DMS79 treated with DMSO at 0.1 percent for 48 hours (cell line): ENCODE measurements around the gene SURF4.

ENCODE experiments used
- DNase-seq: peaks from one replicate; lab custom pipeline; 2025; lab: John Stamatoyannopoulos, UW

SURF4 gene

DNA sequence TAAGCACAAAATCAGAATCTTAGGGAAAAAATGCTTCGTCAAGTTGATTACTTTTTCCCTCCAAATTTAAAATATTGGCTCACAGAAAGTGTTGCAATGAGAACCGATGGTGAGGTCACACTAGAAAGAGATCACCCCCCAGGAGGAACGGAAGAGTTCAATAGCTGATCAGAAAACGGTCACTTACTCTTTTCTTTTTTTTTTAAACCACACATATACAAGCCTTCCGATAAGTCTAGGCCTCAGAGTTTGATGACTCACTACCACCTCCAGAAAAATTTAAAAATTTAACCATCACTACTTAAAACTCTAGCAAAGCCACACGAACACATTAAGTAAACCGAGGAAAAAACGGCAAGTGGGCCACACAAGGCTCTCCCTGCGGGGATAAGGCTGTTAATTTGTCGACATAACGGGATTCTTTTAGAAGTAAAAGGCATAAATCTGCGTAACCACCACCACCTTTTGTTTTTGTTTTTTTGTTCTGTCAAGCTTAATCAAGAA is 1.2 kb downstream of the SURF4 start:
- DNase-seq, result no peak

DNA sequence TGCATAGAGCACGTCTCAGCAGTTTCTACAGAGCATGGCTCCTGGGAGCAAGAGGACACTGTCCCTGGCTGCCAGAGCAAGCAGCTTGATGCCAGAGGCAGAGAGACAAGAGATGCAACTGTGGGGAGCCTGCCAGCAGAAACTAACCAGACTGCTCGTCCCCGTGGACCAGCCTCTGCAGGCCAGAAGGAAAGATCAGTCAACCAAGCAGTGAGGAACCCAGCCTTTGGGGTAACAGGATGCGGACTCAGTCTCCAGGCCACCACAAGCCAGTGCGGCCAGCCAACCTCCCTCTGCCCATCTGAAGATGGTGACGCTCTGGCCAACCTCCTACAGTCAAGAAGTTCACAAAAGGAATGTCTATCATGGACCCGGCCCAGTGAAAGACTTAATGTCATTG is 3.7 kb downstream of the SURF4 start:
- no peak for DNase-seq

DNA sequence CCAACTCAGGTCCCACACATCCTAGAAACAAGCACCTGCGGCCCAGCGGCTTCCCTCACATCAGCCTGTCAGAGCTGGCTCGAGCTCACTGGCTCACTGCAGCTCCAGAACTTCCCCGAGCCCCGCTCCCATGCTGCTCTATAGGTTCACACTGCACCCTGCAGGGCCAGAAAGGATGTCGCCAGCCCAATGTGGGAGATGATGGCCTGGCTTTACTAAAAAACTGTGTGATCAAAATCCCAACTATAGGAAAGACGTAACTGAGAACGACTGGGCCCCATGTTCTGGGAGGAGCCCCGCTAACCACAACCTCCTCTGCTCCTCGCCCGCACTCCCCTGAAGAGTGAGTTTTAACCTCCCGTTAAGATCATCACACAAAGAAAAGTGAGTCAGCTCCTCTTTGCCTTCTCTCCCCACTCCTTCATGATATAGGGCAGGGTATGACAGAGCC is 4.6 kb downstream of the SURF4 start:
- no peak for DNase-seq

DNA sequence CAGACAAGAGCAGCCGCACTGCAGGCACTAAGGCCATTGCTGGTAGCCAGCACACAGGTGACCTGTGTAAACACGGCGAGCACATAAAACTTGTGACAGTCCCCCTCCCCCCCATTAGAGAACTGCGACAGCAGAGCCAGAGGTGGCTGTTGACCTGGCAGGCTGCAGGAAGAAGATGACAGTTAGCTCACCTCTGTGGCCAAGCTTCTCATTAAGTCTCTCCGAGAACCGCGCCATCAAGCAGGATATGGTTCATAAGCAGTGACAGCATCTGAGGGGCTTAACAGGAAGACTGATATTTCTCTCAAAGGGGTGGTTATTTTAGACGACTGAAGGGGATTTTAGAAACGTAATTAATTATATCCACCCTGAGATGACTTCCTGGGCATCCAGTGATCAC is 5.2 kb downstream of the SURF4 start:
- DNase-seq, result no peak

DNA sequence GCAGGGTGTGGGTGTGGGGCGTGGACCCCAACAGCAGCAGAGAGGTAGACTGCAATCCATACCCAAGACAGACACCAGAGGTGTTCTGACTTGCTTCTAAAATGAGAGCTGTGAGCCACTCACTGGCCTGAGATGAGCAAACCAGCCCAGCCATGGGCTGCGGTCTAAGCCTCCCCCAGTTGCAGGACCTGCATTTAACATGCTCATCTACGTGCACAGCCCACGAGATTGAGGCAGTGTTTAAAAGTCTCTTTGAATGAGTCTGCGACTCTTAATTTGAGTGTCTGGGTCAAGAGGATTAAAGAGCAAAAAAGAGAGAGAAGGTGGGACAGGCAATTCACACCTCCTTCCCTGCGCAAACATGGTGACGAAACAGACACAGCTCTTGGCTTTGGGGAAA is 5.9 kb downstream of the SURF4 start:
- no peak for DNase-seq

DNA sequence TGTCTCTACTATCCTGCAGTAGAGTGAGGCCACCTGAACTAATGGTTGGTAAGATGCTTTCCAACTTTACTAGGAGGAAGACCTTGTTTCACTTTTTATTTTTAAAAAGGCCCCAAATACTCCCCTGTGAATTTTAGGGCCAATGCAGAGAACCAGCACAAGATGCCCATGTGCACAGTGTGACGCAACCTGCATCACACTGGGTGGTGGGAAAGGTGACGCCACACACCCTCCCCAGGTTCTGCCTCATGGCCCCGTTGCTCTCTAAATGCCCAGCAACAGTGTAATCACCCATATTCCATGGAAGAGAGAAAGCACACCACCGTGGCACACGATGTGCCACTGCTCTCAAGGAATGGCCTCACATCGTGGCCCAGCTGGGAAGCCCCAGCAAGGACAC is 6.4 kb downstream of the SURF4 start:
- no peak for DNase-seq

DNA sequence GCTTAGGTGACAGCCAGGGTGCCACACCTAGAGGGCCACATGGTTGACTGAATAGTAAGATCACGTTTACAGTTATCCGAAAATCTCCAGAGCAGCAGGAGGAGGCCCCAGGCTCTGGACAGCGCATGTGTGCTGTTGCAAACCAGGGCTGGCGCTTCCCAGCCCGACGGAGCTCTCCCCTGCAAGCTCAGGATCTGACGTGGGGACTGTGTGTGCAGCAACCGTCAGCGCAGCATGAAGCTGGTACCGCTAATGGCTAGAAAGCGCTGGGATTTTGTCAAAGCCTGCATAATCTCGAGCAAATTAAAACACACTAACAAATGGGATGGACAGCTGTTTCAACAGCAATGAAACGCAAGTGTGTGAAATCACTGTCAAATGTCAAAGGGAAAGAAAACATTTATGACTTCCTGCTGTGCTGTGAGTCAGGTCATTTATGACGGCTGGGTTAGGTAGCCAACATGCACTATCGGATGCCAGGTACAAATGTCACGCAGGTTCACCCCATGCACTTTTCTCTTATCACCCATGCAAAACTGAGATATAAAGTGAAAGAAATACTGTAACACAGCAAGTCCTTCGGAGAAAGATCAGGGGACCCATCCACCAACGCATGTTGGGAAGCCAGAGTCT is 7.5 kb downstream of the SURF4 start:
- DNase-seq, result no peak

DNA sequence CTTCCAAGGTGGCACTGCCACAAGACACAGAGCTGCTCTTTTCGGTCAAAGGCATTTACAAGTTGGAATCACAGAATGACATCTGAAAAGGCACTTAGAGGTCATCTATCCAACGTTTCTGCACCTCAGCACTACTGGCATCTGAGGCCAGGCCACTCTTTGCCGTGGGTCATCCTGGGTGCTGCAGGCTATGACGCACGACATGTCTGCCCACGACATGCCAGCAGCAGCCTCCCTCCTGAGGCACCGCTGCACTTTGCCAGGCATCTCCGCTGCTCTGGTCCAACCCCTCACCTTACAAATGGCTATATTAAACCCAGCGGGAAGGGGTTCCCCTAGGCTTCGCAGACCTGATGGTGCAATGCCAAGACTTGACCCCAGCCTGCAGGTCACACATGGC is 8.1 kb downstream of the SURF4 start:
- DNase-seq, result no peak

DNA sequence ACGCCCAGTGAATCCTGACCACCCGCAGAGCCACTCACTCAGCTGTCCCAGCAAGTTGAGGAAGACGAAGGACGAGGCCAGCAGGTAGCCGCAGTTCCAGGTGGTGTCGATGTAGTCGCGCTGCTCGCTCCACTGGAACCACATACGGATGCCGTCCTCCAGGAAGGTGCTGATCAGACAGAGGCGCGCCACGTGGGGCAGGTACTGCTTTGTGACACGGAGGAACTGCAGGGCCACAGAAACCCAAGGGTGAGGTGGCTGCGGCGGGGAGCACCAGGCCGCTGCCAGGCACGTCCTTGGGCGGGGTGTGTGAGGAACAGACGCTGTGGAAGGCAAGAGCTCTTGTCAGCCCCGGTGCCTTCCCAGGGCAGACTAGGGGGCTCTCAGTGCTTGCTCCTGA is 8.6 kb downstream of the SURF4 start:
- no peak for DNase-seq

DNA sequence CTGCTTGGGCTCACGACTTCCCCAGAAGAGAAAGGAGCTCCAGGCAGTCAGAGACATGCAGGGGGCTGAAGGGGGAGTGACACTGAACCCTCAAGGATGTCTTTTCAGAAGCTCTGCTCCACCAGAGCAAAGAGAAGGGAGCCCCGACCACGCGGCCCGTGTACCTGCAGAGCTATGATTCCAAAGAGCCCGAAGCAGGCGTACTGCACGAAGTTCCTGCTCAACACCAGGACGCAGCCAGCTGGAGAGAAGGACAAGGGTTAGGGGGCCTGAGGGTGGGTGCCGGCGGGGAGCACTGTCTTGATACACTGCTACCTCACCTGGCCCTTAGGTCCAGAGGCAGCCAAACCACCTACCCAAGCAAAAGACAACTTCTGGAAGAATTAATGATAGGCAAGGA is 9.4 kb downstream of the SURF4 start:
- no peak for DNase-seq

DNA sequence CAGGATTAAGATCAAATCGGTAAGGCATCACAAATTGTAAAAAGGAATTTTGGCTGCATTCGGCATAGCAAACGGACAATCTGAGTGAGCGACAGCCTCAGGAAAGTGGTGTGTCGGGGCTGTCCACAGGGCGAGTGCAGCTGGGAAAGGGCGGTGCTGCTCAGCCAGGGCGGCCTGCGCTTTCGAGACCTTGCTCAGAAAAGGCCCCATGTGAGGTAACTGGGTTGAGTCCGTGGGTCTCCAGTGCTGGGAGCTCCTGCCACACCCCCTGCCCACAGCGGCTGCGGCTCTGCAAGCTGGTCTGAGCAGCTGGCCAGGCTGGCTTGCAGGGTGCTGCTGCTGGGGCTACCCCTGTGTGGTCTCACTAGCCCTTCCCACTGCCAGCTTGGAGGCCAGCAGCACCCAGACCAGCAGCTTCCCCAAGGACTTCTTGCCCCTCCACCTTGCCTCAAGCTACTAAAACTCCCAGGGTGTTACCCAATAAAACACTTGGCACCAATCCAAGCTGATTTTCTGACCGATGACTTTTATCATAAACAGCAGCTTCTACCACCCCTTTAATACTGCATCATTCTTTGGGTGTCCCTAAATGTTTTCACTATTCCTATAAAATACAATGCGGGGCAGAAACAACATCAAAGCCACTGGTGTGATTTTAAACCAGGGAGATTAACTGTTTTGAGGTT is 13.4 kb downstream of the SURF4 start:
- DNase-seq, result no peak

DNA sequence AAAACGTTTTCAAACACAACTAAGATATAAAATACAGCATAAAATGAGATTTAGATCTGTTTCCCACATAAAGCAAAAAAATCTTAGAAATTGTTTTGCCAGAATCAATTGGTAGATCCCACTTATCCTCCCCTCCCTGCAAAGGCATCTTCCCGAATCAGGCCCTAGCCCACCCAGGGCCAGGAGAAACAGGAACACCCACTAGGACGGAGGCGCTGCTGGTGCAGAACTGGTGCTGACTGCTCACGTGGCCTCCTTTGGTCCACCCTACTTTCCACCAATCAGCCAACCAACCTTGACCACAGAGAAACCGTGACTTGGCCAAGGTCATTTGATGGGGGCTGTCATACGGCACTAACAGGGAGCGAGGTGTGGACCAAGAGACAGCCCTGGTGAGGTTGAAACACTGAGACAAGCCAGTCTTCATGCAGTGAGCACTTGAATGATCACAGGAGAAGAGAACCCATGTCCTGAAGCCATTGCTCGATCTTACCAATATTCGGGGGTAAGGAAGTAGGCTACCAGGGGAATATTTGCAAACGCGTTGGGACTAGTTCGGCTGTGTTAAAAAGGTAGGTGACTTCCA is 14.3 kb downstream of the SURF4 start:
- no peak for DNase-seq

DNA sequence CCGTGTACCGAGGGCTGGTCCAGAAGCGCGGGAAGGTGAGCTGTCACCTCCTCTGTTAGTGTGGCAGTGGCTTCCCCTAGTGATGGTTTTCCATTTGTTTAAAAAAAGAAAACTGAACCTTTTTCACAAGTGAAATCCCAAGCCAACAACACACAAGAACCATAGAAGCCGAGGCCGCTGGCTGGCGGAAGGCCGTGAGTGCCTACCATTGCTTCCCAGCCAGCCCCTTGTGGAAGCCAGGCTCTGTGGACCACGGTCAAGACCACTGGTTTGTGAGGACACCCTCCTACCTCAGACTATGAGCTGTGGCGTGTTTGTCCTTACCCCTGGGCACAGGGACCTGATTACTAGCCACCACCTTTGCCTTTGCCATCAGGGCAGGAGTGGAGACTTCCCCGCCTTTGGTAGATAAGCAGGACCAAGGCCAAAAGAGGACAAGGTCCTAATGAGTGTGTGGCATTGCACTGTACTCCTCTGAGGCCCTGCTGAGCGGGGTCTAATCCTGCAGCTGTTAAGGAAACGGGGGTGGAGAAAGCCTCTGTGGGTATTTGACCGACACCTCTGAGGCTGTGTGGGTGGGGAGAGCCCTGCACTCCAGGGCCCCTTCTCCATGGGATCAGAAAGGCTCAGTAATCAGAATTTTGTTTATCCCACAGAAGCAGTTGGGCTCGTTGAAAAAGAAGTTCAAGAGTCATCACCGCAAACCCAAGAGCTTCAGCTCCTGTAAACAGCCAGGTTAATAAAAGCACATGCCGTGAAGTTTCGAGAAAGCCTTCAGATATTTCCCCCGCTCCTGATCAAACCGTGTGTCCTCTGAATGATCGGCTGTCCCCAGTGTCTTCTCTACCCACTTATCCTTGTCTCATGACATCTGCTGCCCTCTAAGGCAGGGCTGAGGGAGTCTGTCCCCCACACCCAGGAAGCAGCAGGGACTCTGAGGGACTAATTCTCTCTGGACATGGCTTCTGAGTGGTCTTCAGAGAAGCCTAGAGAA is 15.2 kb downstream of the SURF4 start:
- DNase-seq, result no peak

DNA sequence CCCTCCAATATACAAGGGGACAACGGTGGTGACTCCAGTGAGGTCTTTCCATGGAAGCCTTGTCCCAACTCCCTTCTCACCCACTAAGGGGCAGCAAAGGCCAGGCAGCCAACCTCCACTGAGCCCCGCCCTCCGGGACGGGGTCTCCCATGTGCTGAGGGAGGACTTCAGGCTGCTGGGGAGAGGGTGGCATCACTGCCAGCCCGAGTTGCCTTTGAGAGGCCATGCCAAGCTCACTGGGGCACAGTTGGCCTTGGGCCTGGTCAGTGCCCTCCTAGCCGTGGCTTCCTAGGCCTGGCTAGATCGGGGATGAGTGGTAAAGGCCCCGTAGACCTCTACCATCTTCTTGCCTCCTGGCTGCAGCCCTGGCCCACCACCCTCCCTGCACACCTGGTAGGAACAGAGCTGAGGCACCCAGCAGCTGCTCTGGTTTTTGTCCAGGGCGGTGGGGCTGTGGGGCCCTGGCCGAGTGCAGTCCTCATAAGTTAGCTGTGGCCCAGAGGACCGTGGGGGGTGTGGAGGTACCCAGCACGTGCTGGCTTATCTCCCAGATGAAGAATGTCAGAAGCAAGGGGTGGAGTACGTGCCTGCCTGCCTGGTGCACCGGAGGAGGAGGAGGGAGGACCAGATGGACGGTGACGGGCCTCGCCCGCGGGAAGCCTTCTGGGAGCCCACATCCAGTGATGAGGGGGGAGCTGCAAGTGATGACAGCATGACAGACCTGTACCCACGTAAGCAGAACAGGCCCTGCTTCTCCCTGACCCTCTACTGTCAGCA is 16.3 kb downstream of the SURF4 start:
- no peak for DNase-seq

DNA sequence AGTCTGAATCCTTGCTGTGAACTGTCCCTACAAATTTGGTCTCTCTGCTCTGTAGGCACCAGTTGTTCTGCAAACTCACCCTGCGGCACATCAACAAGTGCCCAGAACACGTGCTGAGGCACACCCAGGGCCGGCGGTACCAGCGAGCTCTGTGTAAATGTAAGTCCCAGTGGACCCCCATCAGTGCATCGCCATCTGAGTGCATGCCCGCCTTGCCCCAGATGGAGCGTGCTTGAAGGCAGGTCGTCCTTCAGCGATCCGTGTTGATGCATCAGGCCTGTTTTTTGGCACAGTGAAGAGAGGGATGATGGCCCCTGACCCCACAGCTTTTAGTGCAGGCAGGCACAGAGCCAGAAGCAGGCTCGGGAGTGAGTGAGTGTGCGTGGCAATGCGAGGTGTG is 18.2 kb downstream of the SURF4 start:
- no peak for DNase-seq

DNA sequence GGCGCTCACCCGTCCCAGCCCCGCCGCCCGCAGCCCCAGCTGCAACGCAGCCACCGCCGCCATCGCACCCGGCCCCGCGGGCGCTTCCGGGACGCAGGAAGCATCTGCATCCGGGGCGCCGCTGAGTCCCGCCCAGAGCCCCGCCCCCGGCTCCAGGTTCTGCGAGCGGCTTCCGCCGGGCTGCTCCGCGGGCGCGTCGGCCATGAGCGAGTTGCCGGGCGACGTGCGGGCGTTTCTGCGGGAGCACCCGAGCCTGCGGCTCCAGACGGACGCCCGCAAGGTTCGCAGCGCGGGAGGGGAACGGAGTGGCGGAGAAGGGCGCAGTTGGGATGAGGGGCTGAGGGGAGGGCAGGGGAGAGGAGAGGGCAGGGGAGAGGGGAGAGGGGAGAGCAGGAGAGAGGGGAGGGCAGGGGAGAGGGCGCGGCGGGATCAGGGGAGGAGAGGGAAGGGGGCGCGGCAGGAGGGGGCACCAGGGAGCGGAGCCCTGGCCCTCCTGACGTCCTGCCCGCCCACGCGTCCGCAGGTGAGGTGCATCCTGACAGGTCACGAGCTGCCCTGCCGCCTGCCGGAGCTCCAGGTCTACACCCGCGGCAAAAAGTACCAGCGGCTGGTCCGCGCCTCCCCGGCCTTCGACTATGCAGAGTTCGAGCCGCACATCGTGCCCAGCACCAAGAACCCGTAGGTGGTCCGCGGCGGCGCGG is 19.3 kb downstream of the SURF4 start, which contains the start of the genes SURF1 and SURF2:
SURF1 (minus strand) TSS at position 97 of the 701 bp plus-strand sequence; CDS start at position 63, 34 bp downstream.
SURF2 (plus strand) TSS at position 160 of the 701 bp plus-strand sequence; CDS start at position 203, 43 bp downstream.
- DNase-seq, result peak; percentile 66

DNA sequence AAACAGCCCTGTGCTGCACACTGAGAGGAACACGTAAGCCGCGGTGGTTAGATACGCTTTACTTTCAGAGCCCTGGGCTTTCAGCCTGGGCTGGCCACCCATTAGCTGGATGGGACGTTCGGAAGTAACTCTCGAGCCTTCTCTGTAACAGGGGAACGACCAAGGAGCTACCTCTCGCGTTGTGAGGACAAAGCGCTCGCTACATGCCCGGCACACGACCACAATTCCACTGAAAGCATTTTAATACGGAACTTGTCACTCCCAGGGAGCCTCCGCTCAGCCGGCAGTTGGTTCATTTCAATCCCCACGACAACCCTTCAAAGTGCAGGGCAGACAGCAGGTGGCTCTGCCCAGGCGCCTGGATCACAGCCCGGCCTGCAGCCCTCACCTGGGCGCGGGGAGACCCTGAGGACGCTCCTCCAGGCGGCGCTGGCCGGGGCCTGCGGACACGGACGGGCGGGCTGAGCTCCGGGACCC is 19.9 kb downstream of the SURF4 start:
- DNase-seq, result no peak

DNA sequence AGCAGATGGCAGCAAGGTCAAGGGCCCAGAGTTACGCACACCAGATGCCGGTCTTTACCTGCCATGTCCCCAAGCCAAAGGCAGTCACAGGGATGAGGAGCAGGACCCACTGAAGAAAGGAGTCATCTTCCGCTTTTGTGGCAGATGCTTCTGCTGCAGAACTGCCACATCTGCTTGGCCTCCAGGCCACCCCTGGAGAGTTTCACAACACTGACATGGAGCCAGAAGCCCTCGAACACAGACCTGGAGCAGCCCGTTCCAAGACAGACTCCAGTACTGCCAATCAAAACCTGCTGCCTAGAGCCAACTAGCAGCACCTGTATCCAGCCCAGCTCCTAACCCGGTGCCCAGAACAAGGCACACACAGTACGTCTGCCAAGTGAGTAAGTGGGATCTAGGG is 21.1 kb downstream of the SURF4 start:
- DNase-seq, result no peak

DNA sequence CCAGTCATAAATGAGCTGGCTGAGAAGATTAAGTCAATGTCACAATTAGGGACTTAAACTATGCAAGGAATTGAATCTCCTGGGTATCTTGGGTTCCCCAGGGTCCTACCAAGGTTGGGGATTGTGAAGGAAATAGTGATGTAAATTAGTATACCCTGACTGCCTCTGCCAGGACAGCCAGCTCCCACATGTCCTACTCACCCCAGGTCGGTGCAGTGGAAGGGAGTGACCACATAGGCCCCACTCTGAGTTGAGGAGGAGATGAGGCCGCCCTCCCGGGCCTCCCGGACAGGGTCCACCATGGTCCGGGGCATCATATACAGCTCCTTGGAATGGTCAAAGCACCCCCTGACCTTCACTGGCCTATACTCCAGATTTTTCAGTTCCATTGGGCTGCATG is 22.3 kb downstream of the SURF4 start:
- DNase-seq, result no peak

DNA sequence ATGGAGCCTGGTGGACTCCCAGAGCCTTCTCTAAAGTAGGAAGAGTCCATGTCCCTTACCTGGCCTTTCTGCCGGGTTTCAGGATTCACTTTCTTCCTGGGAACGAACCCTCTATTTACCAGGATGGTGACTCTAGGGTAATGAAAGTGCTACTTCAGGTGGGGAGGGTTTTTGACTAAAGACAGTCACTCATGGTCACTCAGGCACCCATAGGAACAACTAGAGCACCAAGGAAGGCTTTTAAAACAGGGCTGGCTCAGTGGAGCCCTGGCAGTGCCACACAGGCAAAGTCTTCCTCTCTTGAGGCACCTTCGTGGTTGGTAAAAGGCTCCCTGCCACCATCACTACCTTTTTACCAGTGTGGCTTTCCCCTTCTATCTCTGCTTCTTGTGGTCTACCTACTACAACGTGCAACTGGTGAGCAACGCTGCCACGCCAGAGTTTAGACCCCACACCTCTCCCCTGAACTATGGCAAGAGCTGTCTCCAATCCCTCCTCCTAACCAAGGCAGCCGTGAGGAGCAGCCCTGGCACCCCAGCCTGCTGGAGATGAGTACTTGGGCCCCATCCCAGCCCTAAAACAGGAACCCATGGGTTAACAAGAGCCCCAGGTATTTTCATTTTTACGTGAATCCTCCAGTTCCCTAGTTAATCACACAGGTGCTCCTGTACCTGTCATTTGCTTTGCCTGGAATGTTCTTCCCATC is 23.1 kb downstream of the SURF4 start:
- no peak for DNase-seq
